HPDE6-E6E7 (cell line): ENCODE measurements around the gene STRA6.

Experiments used
- DNase-seq: peaks from one replicate; pipeline ENCODE4 v3.0.0; 2011; ENCODE audit warnings: missing footprints; ENCODE audit errors: extremely low spot score

STRA6 gene

DNA sequence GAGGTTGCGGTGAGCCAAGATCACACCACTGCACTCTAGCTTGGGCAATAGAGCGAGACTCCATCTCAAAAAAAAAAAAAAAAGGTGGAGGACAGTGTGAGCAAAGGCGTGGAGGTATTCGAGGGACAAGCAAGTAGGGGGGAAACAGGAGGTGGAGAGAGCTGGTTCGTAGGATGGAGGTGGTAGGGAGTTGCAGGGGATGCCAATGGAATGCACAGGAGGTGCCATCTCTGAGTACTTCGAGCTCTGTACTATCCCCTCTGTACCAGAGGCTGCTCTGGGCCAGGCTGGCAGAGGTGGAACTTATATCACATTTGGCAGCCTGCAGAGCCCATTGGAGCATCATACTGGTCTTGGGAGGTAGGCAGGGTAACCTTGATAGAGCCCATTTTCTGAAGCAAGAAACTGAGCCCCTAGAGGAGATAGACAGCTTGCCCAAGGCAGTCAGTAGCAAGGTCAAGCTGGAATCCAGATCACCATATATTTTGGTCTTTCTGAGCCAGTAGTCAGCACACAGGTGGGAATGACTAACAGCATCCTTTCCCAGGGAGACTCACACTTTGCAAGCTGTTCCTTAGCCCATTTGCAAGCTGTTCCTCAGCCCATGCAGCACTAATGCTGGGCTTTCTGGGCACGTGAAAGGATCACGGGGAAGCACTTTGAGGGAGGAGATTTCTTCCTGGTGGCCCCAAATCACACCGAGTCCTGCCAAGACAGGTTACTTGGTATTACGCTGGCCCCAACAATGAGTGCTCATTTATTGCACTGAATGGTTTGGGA lies 24.4 kb upstream of the STRA6 start:
- no peak for DNase-seq

DNA sequence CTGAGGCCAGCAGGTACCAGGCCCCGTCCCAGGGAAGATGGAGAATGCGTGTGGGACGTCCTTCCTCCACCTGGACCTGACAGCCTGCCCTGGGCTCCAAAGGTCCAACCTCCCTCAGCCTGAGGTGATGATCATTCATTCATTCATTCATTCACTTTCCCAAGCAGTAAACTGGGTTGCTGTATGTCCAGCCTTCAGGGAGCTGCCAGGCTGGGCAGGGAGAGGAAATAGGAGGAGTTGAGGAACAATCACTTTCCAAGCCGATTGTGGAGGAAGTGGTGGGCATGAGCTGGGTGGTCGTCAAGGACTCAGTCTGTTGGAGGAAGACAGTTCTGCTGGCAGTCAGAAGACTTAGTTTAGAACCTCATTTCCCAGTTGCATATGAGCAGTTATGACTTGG lies 23.3 kb upstream of the STRA6 start:
- no peak for DNase-seq

DNA sequence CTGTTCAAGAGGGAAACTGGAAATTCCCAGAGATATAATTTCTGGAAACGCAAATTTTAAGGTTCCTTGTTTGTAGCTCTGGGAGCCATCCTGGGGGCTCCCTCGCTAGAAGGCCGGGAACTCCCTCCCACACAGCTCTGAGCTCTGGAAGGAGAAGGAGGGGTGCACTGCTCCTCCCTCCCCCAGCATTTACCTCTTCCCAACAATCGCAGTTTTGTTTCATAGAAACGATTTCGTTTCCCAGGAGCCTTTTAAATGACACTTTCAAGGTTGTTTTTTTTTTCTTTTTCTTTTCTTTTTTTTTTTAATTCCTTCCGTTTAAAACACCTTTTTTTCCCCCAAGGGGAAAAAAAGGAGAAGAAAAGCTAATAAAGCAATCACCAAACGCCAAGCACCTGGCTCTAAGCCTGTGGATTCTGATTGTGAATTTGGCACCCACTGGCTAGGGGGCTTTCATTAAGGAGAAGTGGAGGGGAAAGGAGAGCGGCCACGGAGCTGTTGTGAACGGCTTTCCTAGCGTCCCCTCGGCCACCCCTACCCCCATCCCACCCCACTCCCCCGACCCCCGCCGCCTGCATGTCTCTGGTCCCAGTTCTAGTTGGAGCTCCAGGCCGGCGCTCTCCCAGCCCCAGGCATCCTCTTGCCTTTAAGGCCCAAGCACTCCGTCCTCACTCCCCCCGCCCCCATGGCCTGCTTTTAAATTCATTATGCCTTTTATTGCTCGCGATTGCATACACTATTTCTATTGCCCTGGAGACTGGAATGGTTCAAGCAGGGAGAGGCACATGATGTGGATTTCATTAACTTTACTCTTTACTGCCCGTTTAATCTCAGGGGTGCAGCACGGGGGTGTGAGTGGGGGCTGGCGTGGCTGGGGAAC lies 19.9 kb upstream of the STRA6 start:
- DNase-seq: no peak

DNA sequence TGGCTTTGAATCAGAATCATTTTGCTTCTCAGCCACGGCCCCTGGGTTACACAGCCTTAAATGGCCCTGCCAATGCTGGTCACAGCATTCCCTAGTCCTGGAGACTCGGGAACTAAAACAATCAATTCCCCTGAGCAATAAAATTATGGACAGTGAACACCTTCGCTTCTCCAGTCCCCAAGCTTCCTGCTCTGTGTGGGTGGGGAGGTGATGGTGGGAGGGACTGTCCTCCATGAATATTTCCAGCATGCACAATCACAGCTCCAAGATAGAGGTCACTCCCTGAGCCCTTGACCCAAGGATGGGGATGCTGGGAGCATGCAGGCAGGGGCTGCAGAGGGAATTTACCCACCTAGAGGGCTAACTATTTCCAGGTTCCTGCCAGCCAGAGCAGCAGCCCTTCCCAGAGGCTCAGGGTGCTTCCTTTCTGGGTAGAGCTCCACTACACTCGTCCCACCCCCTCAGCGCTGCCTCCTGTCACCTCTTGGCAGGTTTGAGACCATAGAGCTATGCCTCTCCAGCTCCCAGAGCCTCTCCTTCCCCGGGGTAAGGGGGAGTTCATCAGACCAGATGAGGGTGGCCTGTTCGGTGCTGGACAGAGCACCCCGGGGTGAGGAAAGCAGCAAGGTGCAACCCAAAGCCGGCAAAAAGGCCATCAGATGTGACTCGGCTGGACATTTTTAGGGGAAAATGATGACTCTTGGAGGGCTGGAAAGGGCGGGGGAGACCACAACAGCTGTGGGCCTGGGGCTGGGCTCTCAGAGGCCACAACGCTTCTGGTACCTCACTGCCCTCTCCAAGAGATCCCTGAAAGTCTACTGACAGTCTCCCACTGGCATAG lies 19.0 kb upstream of the STRA6 start:
- no peak for DNase-seq

DNA sequence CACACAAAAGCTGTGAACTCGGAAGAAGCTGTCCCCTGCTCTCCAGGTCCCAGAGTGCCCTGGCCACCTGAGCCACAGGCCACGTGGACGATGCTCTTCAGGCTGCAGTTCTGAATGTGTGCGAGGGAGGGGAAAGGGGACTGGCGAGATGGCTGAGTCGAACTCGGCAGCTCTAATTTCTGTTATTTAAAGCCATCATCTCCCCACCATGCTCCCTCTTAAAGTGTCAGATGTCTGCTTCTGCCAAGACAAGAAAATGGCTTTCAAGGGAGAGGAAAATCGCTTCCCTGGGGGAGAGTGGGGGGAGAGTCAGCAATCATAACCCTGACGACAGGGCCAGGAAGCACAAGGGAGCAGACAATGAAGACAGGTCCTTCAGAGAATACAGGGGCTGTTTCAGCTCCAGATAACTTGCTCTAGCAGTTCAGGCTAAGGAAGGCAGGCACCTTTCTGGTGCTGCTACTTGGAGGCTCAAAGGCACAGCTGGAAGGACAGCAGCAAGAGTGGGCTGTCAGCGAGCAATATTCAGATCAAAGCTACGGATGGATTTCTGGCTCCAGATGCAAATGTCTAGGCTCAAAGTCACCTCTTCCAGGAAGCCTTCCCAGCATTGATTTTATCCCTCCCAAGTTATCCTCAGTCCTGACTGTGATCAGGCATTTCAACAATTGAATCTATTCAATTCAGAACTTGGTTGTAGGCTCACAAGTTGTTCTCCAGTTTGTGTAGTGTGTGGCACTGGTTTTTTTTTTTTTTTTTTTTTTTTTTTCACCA lies 18.1 kb upstream of the STRA6 start:
- no peak for DNase-seq

DNA sequence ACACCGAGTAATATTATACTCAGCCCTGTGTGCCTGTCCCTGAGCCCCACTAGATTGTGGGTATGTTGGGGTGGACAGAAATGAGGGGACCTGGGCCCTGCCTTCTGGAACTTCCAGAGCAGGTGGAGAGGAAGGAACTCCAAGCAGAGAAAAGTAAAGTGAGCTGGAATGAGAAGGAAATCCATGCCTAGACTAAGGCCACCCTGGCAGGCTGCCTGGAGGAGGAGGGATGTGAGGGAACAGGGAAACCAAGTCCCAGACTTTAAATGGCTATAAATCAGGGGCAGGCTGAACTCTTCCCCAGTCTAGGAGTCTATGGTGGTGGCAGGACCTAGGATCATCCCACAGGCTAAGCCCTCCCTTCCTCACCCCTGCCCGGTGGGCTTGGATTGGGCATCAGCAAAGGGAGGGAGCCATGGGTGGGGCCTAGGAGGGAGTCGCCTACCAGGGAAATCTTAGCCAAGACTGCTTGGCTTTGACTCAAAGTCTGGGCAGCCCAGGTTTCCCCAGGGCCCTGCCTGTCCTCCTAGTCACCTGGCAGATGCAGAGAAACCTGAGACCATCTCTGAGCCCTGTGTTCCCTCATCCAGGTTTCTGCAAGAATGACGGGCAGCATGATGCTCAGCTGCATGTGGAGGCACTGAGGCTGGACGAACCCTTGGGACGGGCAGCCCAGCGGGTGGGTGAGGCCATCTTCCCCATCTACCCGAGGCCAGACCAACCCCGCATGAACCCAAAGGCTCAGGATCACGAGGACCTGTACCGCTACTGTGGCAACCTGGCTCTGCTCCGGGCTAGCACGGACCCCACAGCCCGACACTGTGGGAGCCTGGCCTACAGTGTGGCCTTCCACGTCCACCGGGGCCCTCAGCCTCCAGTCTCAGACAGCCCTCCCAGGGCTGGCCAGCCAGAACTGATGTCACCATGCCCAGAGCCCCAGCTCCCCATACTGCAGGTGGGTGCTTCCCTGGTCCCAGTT lies 15.6 kb upstream of the STRA6 start:
- no peak for DNase-seq

DNA sequence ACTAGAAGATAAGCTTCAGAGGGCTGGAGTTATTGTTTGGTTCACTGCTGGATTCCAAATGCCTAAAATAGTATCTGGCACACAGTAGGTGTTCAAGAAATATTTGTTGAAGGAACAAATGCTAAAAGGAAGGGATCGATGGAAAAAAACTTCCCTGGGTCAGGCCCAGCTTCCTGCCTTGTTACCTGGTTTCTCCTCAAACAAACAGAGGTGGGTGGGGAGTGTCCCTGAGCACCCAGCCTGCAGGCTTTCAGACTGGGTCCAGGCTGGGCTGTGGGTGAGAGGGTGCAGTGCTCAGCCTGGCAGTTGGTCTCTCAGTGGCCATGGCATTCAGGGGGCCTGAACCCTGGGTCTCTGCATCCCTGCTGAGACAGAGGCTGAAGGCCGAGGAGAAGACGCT lies 14.4 kb upstream of the STRA6 start:
- no peak for DNase-seq

DNA sequence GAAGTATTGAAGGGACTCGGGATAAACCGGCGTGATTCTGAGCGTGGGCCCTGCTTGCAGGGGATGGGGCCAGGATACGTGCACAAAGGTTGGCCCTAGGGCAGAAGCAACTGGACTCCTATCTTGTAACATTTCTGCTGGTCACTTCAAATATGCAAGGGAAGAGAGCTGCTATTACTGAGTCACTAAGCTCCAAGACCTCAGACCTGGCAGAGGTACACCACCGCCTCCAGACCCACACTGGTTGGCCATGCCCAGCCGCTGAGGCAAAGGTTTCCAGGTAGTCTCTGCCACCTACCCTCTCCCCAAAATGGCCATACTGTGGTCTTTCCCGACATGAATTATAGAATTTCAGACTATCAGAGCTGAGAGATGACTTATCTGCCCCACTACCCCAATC lies 13.4 kb upstream of the STRA6 start:
- no peak for DNase-seq

DNA sequence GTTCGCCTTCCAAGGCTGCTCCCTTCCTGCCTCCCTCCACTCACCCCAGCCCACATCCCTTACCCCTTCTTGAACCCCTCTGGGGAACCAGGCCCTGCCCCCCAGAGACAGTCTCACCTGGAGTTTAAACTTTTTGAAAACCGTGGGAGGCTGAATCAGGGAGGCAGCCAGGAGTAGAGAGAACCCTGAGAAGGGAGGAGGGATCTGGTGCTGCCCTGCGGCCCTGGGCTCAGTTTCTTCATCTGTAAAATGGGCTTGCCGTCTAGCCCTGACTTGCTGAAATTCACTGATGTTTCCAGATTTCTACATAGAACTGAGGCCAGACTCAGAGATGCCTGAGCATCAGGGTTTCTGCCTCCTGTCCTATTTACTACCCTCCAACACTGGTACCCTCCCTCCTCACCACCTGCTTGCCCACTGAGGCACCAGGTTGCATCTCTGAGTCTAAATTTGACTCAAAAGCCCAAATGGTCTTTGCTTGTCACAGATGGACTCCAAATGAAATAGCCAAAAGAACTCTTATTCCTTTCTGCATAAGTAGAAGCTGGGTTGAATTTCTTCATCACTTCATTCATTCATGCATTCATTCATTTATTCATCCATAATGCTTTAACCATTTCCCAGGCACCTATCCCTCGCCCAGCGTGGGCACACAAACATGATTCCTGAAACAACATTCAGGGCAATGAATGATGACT lies 11.9 kb upstream of the STRA6 start:
- DNase-seq: no peak

DNA sequence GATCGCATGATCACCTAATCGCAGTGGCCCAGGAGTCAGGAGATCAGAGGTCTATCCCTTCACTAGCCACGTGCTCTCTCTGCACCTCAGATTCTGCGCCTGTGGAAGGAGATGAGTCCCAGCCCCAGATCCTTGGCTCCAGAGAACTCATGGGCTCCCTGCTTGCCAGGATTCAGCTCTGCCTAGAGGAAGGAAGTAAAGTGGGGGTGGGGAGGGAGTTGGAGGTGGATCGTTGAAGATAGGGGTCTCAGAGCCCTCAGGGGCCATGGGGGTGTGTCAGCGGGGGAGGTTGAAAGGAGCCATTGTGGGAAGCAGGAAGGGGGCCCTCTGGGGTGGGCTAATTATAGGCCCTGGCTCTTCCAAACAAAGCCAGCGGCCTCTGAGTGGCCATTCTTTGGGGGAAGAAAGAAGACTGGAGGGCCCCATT lies 11.3 kb upstream of the STRA6 start:
- DNase-seq: no peak

DNA sequence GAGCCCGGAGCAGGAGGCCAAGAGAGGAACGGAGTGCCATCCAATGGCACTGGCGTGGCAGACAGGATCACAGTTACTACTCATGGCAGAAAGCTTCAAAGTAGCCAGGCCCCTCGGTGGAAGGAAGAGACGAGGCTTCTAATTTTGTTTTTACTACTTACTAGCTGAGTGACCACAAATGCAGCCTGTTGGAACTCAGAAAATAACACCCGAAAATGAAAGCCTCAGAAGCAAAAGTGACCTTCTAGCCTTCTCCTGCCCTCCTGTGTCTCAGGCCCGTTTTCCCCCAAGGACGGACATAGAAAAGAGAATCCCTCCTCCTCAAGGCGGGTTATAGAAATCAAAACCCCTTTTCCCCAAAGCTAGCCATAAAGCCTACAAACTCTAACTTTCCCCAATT lies 9.9 kb upstream of the STRA6 start:
- DNase-seq: no peak

DNA sequence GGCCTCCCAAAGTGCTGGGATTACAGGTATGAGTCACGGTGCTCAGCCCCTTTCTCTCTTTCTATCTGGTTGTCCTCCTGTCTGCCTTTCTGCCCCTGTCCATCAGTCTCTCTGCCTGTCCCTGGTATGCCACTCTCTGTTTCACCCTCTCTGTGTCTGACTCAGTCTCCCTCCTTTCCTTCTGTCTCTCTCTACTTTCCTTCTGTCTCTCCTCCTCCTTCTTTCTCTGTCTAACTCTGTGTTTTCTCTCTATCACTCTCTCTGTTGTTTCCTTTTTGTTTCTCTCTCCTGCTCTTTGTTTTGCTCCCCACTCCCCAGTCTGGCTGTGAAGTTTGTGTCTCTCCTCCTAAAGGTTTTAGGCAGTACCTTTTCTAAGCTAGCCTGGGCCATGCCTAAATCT lies 9.1 kb upstream of the STRA6 start:
- DNase-seq: no peak

DNA sequence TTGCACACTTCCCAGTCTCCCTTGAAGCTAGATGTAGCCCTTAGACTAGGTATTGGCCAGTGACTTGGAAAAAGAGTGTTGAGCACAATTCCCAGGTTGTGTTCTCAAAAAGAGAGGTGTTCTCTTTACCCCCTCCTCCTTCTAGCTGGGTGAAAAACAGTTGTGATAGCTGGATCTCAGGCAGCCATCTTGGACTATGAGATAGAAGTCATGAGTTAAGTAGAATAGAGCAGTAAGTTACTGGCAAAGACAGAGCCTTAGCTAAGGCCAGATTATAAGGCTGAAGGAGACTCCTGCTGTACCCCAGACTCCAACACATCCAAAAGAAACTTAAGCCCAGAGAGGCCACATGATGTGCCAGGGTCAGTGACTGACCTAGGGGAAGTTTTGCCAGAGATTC lies 8.1 kb upstream of the STRA6 start:
- no peak for DNase-seq

DNA sequence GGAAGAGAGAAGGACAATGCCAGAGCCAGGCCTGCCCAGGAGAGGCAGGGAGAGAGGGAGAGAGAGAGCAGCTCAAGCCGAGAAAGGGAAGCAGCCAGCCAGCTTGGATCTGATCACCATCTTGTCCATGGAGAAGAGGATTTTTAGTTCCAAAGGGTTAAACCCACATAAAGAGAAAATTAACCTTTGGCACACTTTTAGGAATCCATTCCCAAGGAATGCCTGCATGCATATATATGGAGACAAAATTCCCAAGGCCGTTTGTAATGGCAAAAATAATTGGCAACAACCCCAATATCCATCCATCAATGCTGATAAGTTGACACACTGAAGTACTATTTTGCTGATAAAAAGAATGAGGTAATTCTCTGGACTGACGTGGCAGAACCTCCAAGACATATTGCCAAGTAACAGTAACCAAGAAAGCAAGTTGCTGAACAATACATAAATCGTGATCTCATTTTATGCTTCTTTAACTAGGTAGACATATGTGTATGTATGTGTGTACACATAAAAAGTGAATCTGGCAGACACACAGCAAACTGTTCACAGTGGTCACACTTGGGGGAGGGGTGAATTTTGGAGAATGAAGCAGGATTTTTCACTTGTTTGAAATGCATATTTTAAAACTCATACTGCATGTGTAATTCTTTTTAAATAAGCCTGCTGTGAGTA lies 7.5 kb upstream of the STRA6 start:
- DNase-seq: no peak

DNA sequence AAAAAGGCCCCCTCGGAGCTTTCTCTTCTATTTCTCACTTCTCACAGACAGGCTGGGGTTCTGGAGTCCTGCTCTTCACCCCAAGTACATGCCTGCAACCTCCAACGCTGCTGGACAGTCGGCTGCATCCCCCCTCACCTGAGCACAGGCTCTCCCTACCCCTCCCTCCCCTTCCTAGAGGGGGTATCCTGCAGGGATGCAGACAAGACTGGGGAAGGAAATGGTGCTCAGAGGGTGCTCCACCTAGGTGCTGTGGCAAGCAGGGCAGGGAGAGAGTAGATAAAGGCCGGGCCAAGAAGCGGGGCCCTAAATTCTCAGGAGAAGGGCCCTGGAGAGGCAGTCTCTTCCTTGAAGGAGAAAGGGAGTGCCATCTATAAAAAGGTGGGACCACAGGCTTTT lies 7.0 kb upstream of the STRA6 start:
- no peak for DNase-seq

DNA sequence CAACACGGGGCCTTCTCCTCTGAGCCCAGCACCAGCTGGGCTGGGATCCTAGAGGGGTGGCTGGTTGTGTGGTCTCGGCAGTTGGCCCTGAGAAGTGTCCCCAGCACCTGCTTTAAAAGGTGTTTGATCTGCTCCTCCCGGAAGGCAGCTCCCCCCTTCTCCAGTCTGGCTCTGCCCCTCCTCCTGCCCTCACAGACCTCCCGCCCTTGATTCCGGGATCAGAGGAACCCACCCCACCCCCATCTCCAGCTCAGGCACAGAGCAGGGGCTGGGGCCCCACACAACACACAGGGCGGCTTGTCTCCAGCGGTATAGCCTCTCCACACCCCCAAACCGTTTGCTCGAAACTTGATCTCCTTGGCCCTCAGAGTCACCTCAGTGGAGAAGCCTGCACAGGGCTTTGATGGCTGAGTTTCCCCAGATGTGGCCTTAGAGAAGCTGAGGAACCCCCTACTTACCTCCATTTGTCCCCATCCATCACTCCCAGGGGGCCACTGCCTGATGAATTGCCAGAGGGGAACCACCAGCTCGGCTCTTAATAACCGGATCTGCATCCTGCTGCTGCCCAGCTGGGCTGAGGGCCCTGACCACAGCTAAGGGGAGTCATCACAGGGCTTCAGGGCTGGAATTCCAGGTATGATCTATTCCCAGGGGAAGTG lies 6.4 kb upstream of the STRA6 start:
- no peak for DNase-seq

DNA sequence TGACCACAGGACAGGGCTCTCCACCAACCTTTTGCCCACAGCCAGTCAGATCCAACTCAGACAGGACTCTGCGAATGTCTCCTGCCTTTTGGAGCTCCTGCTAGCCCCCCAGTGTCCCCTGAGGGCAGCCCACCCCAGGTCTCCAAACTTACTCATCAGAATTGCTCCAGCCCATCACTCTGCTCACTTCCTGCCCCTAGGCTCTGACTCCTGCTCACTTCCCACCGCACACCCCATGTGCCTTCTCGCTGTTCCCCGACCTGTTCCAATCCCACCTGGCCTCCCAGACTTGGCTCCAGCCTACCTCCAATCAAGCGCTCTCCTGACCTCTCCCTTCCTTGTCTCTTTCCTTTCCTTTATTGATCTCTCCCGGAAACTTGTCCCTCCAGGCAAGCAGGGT lies 5.9 kb upstream of the STRA6 start:
- no peak for DNase-seq

DNA sequence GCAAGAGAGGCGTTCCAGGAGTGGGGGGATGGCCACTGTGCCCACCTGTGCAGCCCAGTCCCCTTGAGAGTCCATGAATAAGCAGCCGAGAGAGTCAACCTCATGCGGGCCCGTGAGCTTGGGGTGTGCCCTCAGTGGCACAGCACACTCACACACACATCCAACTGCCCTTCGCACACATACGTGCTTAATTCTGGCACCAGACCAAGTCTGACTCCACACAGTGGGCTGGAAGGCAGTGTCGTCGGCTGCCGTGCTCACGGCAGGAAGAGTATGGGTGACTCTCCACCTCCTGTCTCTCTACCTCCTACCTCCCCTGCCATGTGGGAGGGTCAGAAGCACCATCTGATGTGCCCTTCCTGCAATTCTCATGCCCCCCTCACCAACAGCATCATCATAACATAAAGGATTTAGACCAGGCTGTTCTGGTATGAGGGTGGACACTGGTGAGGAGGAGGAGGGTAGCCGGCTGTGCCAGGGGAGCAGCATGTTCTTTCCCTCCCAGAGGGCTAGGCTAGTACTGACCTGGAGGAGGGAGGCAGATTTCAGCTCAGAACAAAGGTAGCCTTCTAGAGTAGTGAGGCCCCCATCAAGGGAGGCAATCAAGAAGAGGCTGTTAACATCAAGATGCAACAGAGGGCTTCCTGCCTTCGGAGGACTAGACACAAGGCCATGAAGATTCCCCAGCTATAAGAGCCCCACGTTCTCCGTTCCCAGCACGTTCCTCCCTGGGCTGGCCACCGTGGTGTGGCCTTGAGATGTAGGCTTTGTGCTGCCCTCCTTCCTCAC lies 5.3 kb upstream of the STRA6 start:
- DNase-seq: no peak
